Karpas-422 (cell line): ENCODE data around the gene IFT74. TPM values are rescaled to one million over a fixed set of nuclear protein-coding genes. Genes with fewer than 3 reads are reported as not detected.
"Not testable (repeated sequence)": the region's sequence is repeated elsewhere in the genome, so short reads cannot be mapped to it uniquely, and the experiment has no call there.

Experiments used
- DNase-seq: peaks from one replicate; pipeline ENCODE4 v3.0.0-alpha.2; 2015
- H2AFZ ChIP-seq: fragments of 200-600 bp; sonication (generic); 2 replicates; pipeline ENCODE4 v1.6.1; 2014; ENCODE audit warnings: antibody characterized with exemption, low read length, mixed read lengths
- H3K27ac ChIP-seq: fragments of 200-600 bp; sonication (generic); 2 replicates; pipeline ENCODE4 v1.5.1; 2014; ENCODE audit warnings: mild to moderate bottlenecking, low read length, moderate library complexity
- H3K27me3 ChIP-seq: fragments of 200-600 bp; sonication (generic); 2 replicates; pipeline ENCODE4 v1.6.1; 2014; ENCODE audit warnings: low read length, mixed read lengths
- H3K36me3 ChIP-seq: fragments of 200-600 bp; sonication (generic); 2 replicates; pipeline ENCODE4 v1.6.1; 2014; ENCODE audit warnings: low read length, mixed read lengths; ENCODE audit not compliant: insufficient read depth
- H3K4me1 ChIP-seq: fragments of 200-600 bp; sonication (generic); 2 replicates; pipeline ENCODE4 v1.6.1; 2014; ENCODE audit warnings: mild to moderate bottlenecking, low read length, mixed read lengths
- H3K4me2 ChIP-seq: fragments of 200-600 bp; sonication (generic); 2 replicates; pipeline ENCODE4 v1.6.1; 2014; ENCODE audit warnings: low read length, low read depth, mild to moderate bottlenecking; ENCODE audit not compliant: poor library complexity, severe bottlenecking
- H3K4me3 ChIP-seq: fragments of 200-600 bp; sonication (generic); 2 replicates; pipeline ENCODE4 v1.5.1; 2014; ENCODE audit warnings: mild to moderate bottlenecking, antibody characterized with exemption, low read length, mixed read lengths
- H3K79me2 ChIP-seq: fragments of 200-600 bp; sonication (generic); 2 replicates; pipeline ENCODE4 v1.6.1; 2014; ENCODE audit warnings: mild to moderate bottlenecking, low read length, mixed read lengths
- H3K9ac ChIP-seq: fragments of 200-600 bp; sonication (generic); 2 replicates; pipeline ENCODE4 v1.6.0; 2014; ENCODE audit warnings: low read length
- H3K9me2 ChIP-seq: fragments of 200-600 bp; sonication (generic), shearing (Covaris generic); replicated peaks from 2 replicates; pipeline ENCODE4 v1.6.0; 2014; ENCODE audit warnings: mild to moderate bottlenecking, low read length, moderate library complexity; ENCODE audit not compliant: insufficient read depth
- H3K9me3 ChIP-seq: fragments of 300-700, 200-600 bp; sonication (generic); 2 replicates; pipeline ENCODE4 v1.6.1; 2014; ENCODE audit warnings: low read length, mixed read lengths
- H4K20me1 ChIP-seq: fragments of 200-600 bp; sonication (generic); 2 replicates; pipeline ENCODE4 v1.6.1; 2014; ENCODE audit warnings: mild to moderate bottlenecking, antibody characterized with exemption, low read length, low read depth; ENCODE audit not compliant: insufficient read depth
- total RNA-seq: library from RNA; depleted of rRNA; stranded (reverse); fragments of >200 nt; shearing (Covaris generic); gene quantifications from 2 replicates; pipeline ENCODE4 v1.2.3, GENCODE V29; 2014; ENCODE audit warnings: low replicate concordance

IFT74 gene
- total RNA-seq, 1 experiment from 2014 or later, result 29.3 TPM

GRCh38 chr9:27089706-27090105 lies 133.5 kb downstream of the IFT74 start:
- no peaks in the 10 kb centered on the region for H3K27me3 ChIP-seq
- no peak overlapping the region for H2AFZ ChIP-seq
- no peaks in the 10 kb centered on the region for H3K9me3 ChIP-seq
- no peaks in the 10 kb centered on the region for H3K4me1 ChIP-seq
- no peak overlapping the region for H3K4me3 ChIP-seq
- H3K27ac ChIP-seq, result no peak overlapping the region
- H3K4me2 ChIP-seq, result no peak overlapping the region
- no peaks in the 10 kb centered on the region for H3K36me3 ChIP-seq
- no peak overlapping the region for H3K9ac ChIP-seq
- H3K79me2 ChIP-seq, result no peaks in the 10 kb centered on the region
- no peak for DNase-seq
- no peaks in the 10 kb centered on the region for H3K9me2 ChIP-seq
- H4K20me1 ChIP-seq, result no peaks in the 10 kb centered on the region

- Histone ChIP-seq H3K9me2 (no peaks in the 10 kb centered on the region), H3K9ac (no peak overlapping the region), H3K4me1 (no peaks in the 10 kb centered on the region), H3K36me3 (no peaks in the 10 kb centered on the region), H3K9me3 (no peaks in the 10 kb centered on the region), H3K4me3 (no peak overlapping the region), H3K79me2 (no peaks in the 10 kb centered on the region), H3K27me3 (no peaks in the 10 kb centered on the region), H3K4me2 (no peak overlapping the region), H3K27ac (no peak overlapping the region), H2AFZ (no peak overlapping the region), H4K20me1 (no peaks in the 10 kb centered on the region)
- no peak for DNase-seq
These were observed 134.0 kb downstream of the IFT74 start for GRCh38 chr9:27090231-27090630.

- no peaks in the 10 kb centered on the region for H3K9me3 ChIP-seq
- H3K36me3 ChIP-seq, result no peaks in the 10 kb centered on the region
- no peaks in the 10 kb centered on the region for H3K27me3 ChIP-seq
- no peaks in the 10 kb centered on the region for H4K20me1 ChIP-seq
- H3K9ac ChIP-seq, result no peak overlapping the region
- H3K4me2 ChIP-seq, result no peak overlapping the region
- H3K4me1 ChIP-seq, result no peaks in the 10 kb centered on the region
- no peak overlapping the region for H2AFZ ChIP-seq
- H3K27ac ChIP-seq, result no peak overlapping the region
- DNase-seq, result no peak
- no peak overlapping the region for H3K4me3 ChIP-seq
- H3K79me2 ChIP-seq, result no peaks in the 10 kb centered on the region
- H3K9me2 ChIP-seq, result no peaks in the 10 kb centered on the region
These were observed 134.5 kb downstream of the IFT74 start for GRCh38 chr9:27090711-27091110.

- not testable (repeated sequence) for H3K27me3 ChIP-seq, H3K9me2 ChIP-seq, H3K79me2 ChIP-seq, H3K4me3 ChIP-seq, DNase-seq, H2AFZ ChIP-seq, H3K27ac ChIP-seq, H4K20me1 ChIP-seq, H3K4me2 ChIP-seq, H3K9ac ChIP-seq, H3K9me3 ChIP-seq, H3K36me3 ChIP-seq, H3K4me1 ChIP-seq
These were observed 136.3 kb downstream of the IFT74 start for GRCh38 chr9:27092496-27092895.

GRCh38 chr9:27093384-27094067 lies 137.3 kb downstream of the IFT74 start:
- DNase-seq, result not testable (repeated sequence)

GRCh38 chr9:27094640-27095298 lies 138.6 kb downstream of the IFT74 start:
- Histone ChIP-seq H3K27ac (no peak overlapping the region), H3K79me2 (no peaks in the 10 kb centered on the region), H3K4me3 (no peak overlapping the region), H3K9me2 (no peaks in the 10 kb centered on the region), H2AFZ (no peak overlapping the region), H3K27me3 (no peaks in the 10 kb centered on the region), H3K4me1 (no peaks in the 10 kb centered on the region), H3K36me3 (no peaks in the 10 kb centered on the region), H4K20me1 (no peaks in the 10 kb centered on the region), H3K9me3 (no peaks in the 10 kb centered on the region), H3K4me2 (no peak overlapping the region), H3K9ac (no peak overlapping the region)
- no peak for DNase-seq

More at GRCh38 chr9:27093384-27094067, 137.3 kb downstream of the IFT74 start:
- not testable (repeated sequence) for H3K9ac ChIP-seq, H2AFZ ChIP-seq, H3K9me2 ChIP-seq, H3K4me3 ChIP-seq, H3K4me1 ChIP-seq, H3K27me3 ChIP-seq, H3K27ac ChIP-seq, H3K36me3 ChIP-seq, H4K20me1 ChIP-seq, H3K4me2 ChIP-seq, H3K9me3 ChIP-seq, H3K79me2 ChIP-seq

- Histone ChIP-seq H3K36me3 (no peaks in the 10 kb centered on the region), H3K4me1 (no peaks in the 10 kb centered on the region), H3K9me3 (no peaks in the 10 kb centered on the region), H3K79me2 (no peaks in the 10 kb centered on the region), H4K20me1 (no peaks in the 10 kb centered on the region), H3K27ac (no peak overlapping the region), H2AFZ (no peak overlapping the region), H3K4me3 (no peak overlapping the region), H3K9ac (no peak overlapping the region), H3K9me2 (no peaks in the 10 kb centered on the region), H3K27me3 (no peaks in the 10 kb centered on the region), H3K4me2 (no peak overlapping the region)
- DNase-seq, result no peak
These were observed 151.0 kb downstream of the IFT74 start for GRCh38 chr9:27107241-27107640.

GRCh38 chr9:27108981-27109541 lies 152.8 kb downstream of the IFT74 start, which contains the start of gene TEK:
Gene TEK, plus strand, starts transcription at chr9:27109225. Its CDS starts 366 bp downstream, at chr9:27109591.
- Histone ChIP-seq H2AFZ (no peak within 1 kb of the TSS), H3K9me3 (no peaks in the 10 kb centered on the region), H3K9me2 (no peaks in the 10 kb centered on the region), H3K36me3 (no peaks in the 10 kb centered on the region), H3K4me3 (no peak within 1 kb of the TSS), H3K79me2 (no peaks in the 10 kb centered on the region), H3K4me1 (no peaks in the 10 kb centered on the region), H3K27ac (no peak within 1 kb of the TSS), H4K20me1 (no peaks in the 10 kb centered on the region), H3K9ac (no peak within 1 kb of the TSS), H3K4me2 (no peak within 1 kb of the TSS), H3K27me3 (no peaks in the 10 kb centered on the region)
- DNase-seq, result no peak
